ENCODE results near the gene RASAL2.

- TF ChIP-seq SMC3 (IDR thresholded peaks at IDR 0.05; ENCODE audit: low read length): no peak
- no peak for TF ChIP-seq YY1 (IDR thresholded peaks at IDR 0.05; ENCODE audit: insufficient read depth, insufficient replicate concordance, low read depth, low read length)
- no peak for TF ChIP-seq IKZF1 (IDR thresholded peaks at IDR 0.05)
- TF ChIP-seq CREM (IDR thresholded peaks at IDR 0.05): no peak
- TF ChIP-seq CREM (CRISPR knock-in tag; IDR thresholded peaks at IDR 0.05): no peak
- TF ChIP-seq TOPORS (CRISPR knock-in tag; IDR thresholded peaks at IDR 0.05): no peak
- TF ChIP-seq CTCF (CRISPR knock-in tag; IDR thresholded peaks at IDR 0.05): no peak
- no peak for TF ChIP-seq ZNF501 (CRISPR knock-in tag; IDR thresholded peaks at IDR 0.05)
- TF ChIP-seq HNRNPUL1 (IDR thresholded peaks at IDR 0.05; ENCODE audit: low read depth, low read length): no peak
- no peak for TF ChIP-seq BCL6 (CRISPR knock-in tag; IDR thresholded peaks at IDR 0.05)
- no peak for TF ChIP-seq IRF9 (CRISPR knock-in tag; IDR thresholded peaks at IDR 0.05; ENCODE audit: borderline replicate concordance)
- no peak for TF ChIP-seq NR3C1 (CRISPR knock-in tag; IDR thresholded peaks at IDR 0.05)
- TF ChIP-seq RFX5 (IDR thresholded peaks at IDR 0.05; ENCODE audit: low read depth, low read length): no peak
Measured at GRCh38 chr1:178407655-178408054, 313.8 kb downstream of the RASAL2 start.

All from HepG2 (cell line).